Endothelial cell of umbilical vein (primary cell): ENCODE data around the gene ATP6AP2. TPM values are rescaled to one million over a fixed set of nuclear protein-coding genes. Genes with fewer than 3 reads are reported as not detected.

Source experiments
- BruUV-seq: library from RNA; stranded (reverse); fragments of 400-500 nt; replicated peaks from 2 replicates; lab custom pipeline; 2021; lab: Mats Ljungman, UMichigan
- CTCF ChIA-PET: fragments of 300-600, 350-600 bp; sonication (Branson Sonifier 250); formaldehyde crosslinking; loops from one replicate; lab custom pipeline; 2021; ENCODE audit warnings: antibody characterized with exemption, inconsistent platforms; lab: Charles Lee
- POLR2A ChIA-PET: fragments of 300-600, 350-600 bp; sonication (Branson Sonifier 250); formaldehyde crosslinking; loops from one replicate; lab custom pipeline; 2021; ENCODE audit warnings: antibody characterized with exemption, inconsistent platforms; lab: Charles Lee
- DNase-seq: peaks from one replicate; pipeline ENCODE4 v3.0.0-alpha.2; 2011; ENCODE audit warnings: low read depth, low spot score
- FAIRE-seq: peaks from 2 replicates; lab custom pipeline; 2011; peaks lifted over from hg19 to GRCh38; lab: Jason Lieb, UNC
- H2AFZ ChIP-seq: 2 replicates; pipeline ENCODE4 v1.6.0; 2012; ENCODE audit warnings: low read depth, low read length, control low read depth, inconsistent platforms
- H3K27ac ChIP-seq: 2 replicates; pipeline ENCODE4 v1.5.1; 2011; ENCODE audit warnings: low read depth, mild to moderate bottlenecking, control low read depth, low read length, moderate library complexity; ENCODE audit not compliant: insufficient read depth
- H3K27me3 ChIP-seq, 2 experiments: 2 replicates each; pipeline versions ENCODE4 v1.6.0 to v1.6.1; 2011; ENCODE audit warnings: low read length in 2 of 2, mixed read lengths in 1 of 2; ENCODE audit not compliant: control insufficient read depth in 2 of 2, insufficient read depth in 2 of 2
- H3K36me3 ChIP-seq, 2 experiments: 2 replicates in 1 of 2; 3 replicates in 1 of 2; pipeline ENCODE4 v1.5.1; 2011; ENCODE audit warnings: low read length in 2 of 2, mild to moderate bottlenecking in 1 of 2, moderate library complexity in 1 of 2; ENCODE audit not compliant: control insufficient read depth in 2 of 2, insufficient read depth in 2 of 2; ENCODE audit errors: extremely low read depth in 1 of 2
- H3K4me1 ChIP-seq: 3 replicates; pipeline ENCODE4 v1.5.1; 2011; ENCODE audit warnings: mild to moderate bottlenecking, low read length; ENCODE audit not compliant: control insufficient read depth, insufficient read depth; ENCODE audit errors: extremely low read depth
- H3K4me2 ChIP-seq: 2 replicates; pipeline ENCODE4 v1.6.1; 2011; ENCODE audit warnings: low read length, control low read depth, mixed read lengths; ENCODE audit not compliant: insufficient read depth
- H3K4me3 ChIP-seq, 3 experiments: fragments of 200-600 bp in 1 of 3; sonication (generic), shearing (Covaris generic) in 1 of 3; replicated peaks in 1 of 3; 2 replicates each; pipeline ENCODE4 v1.5.1; 2011 to 2016; ENCODE audit warnings: control low read depth in 3 of 3, low read length in 3 of 3, mild to moderate bottlenecking in 2 of 3, inconsistent platforms in 1 of 3, low read depth in 1 of 3, moderate library complexity in 1 of 3; ENCODE audit not compliant: insufficient read depth in 1 of 3
- H3K79me2 ChIP-seq: 2 replicates; pipeline ENCODE4 v1.6.0; 2012; ENCODE audit warnings: low read length, inconsistent platforms; ENCODE audit not compliant: control insufficient read depth, insufficient read depth
- H3K9ac ChIP-seq: replicated peaks from 2 replicates; pipeline ENCODE3; 2011; ENCODE audit warnings: low read length, control low read depth; ENCODE audit not compliant: insufficient read depth; ENCODE audit errors: extremely low read depth
- H3K9me1 ChIP-seq: replicated peaks from 3 replicates; pipeline ENCODE4 v1.6.0; 2011; ENCODE audit warnings: mild to moderate bottlenecking, low read length; ENCODE audit not compliant: control insufficient read depth, insufficient read depth; ENCODE audit errors: extremely low read depth
- H3K9me3 ChIP-seq: replicated peaks from 2 replicates; pipeline ENCODE4 v1.5.1; 2012; ENCODE audit warnings: low read length, inconsistent platforms; ENCODE audit not compliant: control insufficient read depth, insufficient read depth
- H4K20me1 ChIP-seq: replicated peaks from 2 replicates; pipeline ENCODE3; 2011; ENCODE audit warnings: mild to moderate bottlenecking, low read length; ENCODE audit not compliant: control insufficient read depth, insufficient read depth; ENCODE audit errors: extremely low read depth
- EZH2 ChIP-seq: IDR thresholded peaks from 2 replicates; pipeline ENCODE4 v1.6.1; 2012; ENCODE audit warnings: borderline replicate concordance, low read depth, mild to moderate bottlenecking, moderate library complexity, low read length, inconsistent platforms; ENCODE audit not compliant: severe bottlenecking
- FOS ChIP-seq: IDR thresholded peaks from 2 replicates; pipeline ENCODE4 v1.6.1; 2011; ENCODE audit warnings: mild to moderate bottlenecking, low read length, moderate library complexity, borderline replicate concordance; ENCODE audit not compliant: insufficient read depth
- GATA2 ChIP-seq: IDR thresholded peaks from 2 replicates; pipeline ENCODE4 v1.7.0; 2011; ENCODE audit warnings: low read depth, mild to moderate bottlenecking, moderate library complexity, mixed read lengths, low read length; ENCODE audit not compliant: insufficient read length, insufficient read depth
- JUN ChIP-seq: IDR thresholded peaks from 2 replicates; pipeline ENCODE4 v1.6.1; 2011; ENCODE audit warnings: borderline replicate concordance, low read depth; ENCODE audit not compliant: insufficient read length, insufficient read depth
- MYC ChIP-seq: IDR thresholded peaks from one replicate; pipeline ENCODE4 v1.6.1; 2011; ENCODE audit warnings: mild to moderate bottlenecking, low read depth, low read length
- POLR2A ChIP-seq: IDR thresholded peaks from 2 replicates; pipeline ENCODE4 v1.6.1; 2012; ENCODE audit warnings: low read depth, mild to moderate bottlenecking, control low read depth, low read length
- POLR2AphosphoS5 ChIP-seq: IDR thresholded peaks from 2 replicates; pipeline ENCODE4 v1.6.1; 2012; ENCODE audit warnings: low read depth, mild to moderate bottlenecking, control low read depth, low read length, moderate library complexity; ENCODE audit not compliant: insufficient read depth
- dilution Hi-C: fragments of 300-500 bp; cut with MboI; formaldehyde crosslinking; loops from one replicate; pipeline ENCODE4 v1.15.0; 2019; ENCODE audit warnings: low sequenced_read_pairs; ENCODE audit not compliant: extremely low pct_ligation_motif_present
- intact Hi-C: fragments of 100-400 bp; cut with micrococcal nuclease; formaldehyde crosslinking; loops from one replicate; pipeline ENCODE4 v1.10.0; 2022
- polyA plus RNA-seq, 4 experiments: library from polyadenylated mRNA; depleted of rRNA in 3 of 4; stranded (reverse) in 3 of 4; unstranded in 1 of 4; fragments of >200 nt; gene quantifications; 2 replicates each; pipeline versions ENCODE4 v1.2.1 to v1.2.3, GENCODE V29; 2011 to 2012; ENCODE audit warnings: missing spikeins in 1 of 4
- total RNA-seq: library from RNA; stranded (reverse); gene quantifications from 2 replicates; pipeline ENCODE4 v1.2.3, GENCODE V29; 2021
- TF ChIP-seq, protein P1 (sequence below), 2 donors: IDR thresholded peaks; 1 replicate in 1 of 2; 2 replicates in 1 of 2; pipeline ENCODE4 v1.5.1; 2011; ENCODE audit warnings: low read length in 2 of 2, mild to moderate bottlenecking in 2 of 2, moderate library complexity in 2 of 2, control low read depth in 1 of 2, inconsistent platforms in 1 of 2, low read depth in 1 of 2; ENCODE audit not compliant: insufficient read depth in 1 of 2; ENCODE audit errors: extremely low read depth in 1 of 2
- TF ChIP-seq, protein P2 (sequence below): IDR thresholded peaks from 2 replicates; pipeline ENCODE4 v1.6.1; 2011; ENCODE audit not compliant: insufficient read depth, insufficient read length

The ATP6AP2 gene
- total and polyA plus RNA-seq, 2 donors (not counting 3 experiments of a cell fraction or from before 2014, with no cell fraction given): 84.6 to 95.9 TPM

DNA sequence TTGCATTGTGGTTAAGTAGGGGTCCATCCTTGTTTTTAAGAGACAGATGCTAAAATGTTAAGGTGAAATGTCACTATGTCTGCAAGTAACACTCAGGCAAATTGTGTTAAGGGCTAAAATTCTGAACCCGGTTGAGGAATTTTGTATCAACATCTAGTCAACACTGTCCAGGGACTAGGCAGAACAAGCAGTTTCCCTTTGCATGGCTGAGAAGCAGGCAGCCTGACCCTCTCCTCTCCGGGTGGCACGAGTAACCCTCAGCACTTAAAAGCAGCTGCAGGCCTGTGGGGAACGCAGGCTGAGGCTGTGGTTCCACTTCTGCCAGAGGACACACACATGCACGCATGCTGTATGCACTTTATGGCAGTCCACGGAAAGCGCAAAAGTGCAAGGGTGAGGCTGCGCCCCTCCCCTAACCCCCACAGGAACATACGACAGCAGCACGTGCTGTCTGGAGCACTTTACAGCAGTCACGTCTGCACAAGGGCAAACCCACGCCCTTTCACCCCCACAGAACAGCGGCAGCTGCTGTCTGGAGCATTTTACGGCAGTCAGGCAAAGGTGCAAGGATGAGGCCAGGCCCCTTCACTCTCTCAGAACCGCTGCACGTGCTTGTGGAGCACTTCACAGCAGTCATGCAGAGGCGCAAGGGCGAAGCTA lies 41.8 kb downstream of the ATP6AP2 start:
- H3K9me1 ChIP-seq: no peaks in the 10 kb centered on the region
- BruUV-seq: no TSS peak
- intact Hi-C loops (no loop called here), dilution Hi-C loops (no loop called here)
- H3K9me3 ChIP-seq: no peaks in the 10 kb centered on the region
- H2AFZ ChIP-seq: no peak overlapping the region
- H3K4me3 ChIP-seq: no peak overlapping the region
- ChIA-PET CTCF (no interaction called here), POLR2A (no interaction called here)
- H3K79me2 ChIP-seq: no peaks in the 10 kb centered on the region
- FAIRE-seq: peak; percentile 4
- H3K4me2 ChIP-seq: no peak overlapping the region
- no peaks in the 10 kb centered on the region for H3K36me3 ChIP-seq
- no peak overlapping the region for H3K9ac ChIP-seq
- DNase-seq: no peak
- H3K27ac ChIP-seq: no peak overlapping the region
- H3K4me1 ChIP-seq: no peaks in the 10 kb centered on the region
- no peaks in the 10 kb centered on the region for H3K27me3 ChIP-seq
- H4K20me1 ChIP-seq: no peaks in the 10 kb centered on the region
- no peak for TF ChIP-seq GATA2
- TF ChIP-seq POLR2A: no peak
- TF ChIP-seq JUN: no peak
- TF ChIP-seq POLR2AphosphoS5: no peak
- TF ChIP-seq, protein P1, sequence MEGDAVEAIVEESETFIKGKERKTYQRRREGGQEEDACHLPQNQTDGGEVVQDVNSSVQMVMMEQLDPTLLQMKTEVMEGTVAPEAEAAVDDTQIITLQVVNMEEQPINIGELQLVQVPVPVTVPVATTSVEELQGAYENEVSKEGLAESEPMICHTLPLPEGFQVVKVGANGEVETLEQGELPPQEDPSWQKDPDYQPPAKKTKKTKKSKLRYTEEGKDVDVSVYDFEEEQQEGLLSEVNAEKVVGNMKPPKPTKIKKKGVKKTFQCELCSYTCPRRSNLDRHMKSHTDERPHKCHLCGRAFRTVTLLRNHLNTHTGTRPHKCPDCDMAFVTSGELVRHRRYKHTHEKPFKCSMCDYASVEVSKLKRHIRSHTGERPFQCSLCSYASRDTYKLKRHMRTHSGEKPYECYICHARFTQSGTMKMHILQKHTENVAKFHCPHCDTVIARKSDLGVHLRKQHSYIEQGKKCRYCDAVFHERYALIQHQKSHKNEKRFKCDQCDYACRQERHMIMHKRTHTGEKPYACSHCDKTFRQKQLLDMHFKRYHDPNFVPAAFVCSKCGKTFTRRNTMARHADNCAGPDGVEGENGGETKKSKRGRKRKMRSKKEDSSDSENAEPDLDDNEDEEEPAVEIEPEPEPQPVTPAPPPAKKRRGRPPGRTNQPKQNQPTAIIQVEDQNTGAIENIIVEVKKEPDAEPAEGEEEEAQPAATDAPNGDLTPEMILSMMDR (IDR thresholded peaks at IDR 0.05; ENCODE audit: extremely low read depth in 1 of 2, insufficient read depth in 1 of 2, low read depth in 1 of 2, low read length in 2 of 2): no peak
- no peak for TF ChIP-seq EZH2
- TF ChIP-seq, protein P2, sequence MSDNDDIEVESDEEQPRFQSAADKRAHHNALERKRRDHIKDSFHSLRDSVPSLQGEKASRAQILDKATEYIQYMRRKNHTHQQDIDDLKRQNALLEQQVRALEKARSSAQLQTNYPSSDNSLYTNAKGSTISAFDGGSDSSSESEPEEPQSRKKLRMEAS: no peak
- no peak for TF ChIP-seq MYC
- TF ChIP-seq FOS: no peak
